GM06990 (cell line): ENCODE data around the gene ASB3.

Experiments
- DNase-seq: peaks from one replicate; pipeline ENCODE4 v3.0.0-alpha.2; 2011; ENCODE audit not compliant: insufficient read length; ENCODE audit errors: extremely low read depth
- H3K27me3 ChIP-seq: replicated peaks from 2 replicates; pipeline ENCODE4 v1.6.0; 2011; ENCODE audit warnings: low read length; ENCODE audit not compliant: control insufficient read depth, insufficient read depth
- H3K36me3 ChIP-seq: 2 replicates; pipeline ENCODE4 v1.5.1; 2011; ENCODE audit warnings: low read length; ENCODE audit not compliant: control insufficient read depth, insufficient read depth
- H3K4me3 ChIP-seq: replicated peaks from 2 replicates; pipeline ENCODE4 v1.5.1; 2011; ENCODE audit warnings: low read depth, mild to moderate bottlenecking, control low read depth, low read length
- TF ChIP-seq, protein P1 (sequence below): IDR thresholded peaks from 2 replicates; pipeline ENCODE4 v1.5.1; 2011; ENCODE audit warnings: low read length, control low read depth, mild to moderate bottlenecking, inconsistent platforms; ENCODE audit not compliant: insufficient read depth, poor library complexity, severe bottlenecking

The ASB3 gene

DNA sequence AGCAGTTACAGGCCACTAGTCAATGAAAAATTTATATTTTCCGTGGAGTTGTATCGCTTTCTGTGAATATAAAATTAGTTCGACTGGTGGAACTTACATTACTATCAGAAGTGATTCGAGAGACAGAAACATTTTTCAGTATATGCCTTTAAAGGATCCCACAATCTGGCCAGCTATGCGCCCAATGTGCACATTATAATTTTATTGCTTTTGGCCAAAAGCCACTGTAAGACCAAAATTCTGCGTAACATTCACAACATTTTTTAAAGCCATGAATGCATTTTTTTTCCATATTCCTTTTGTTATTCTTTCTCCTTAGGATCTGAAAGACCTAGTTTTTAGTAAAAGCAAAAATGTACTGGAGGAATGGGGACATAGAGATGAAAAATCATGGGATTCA is 150.2 kb downstream of the ASB3 start:
- no peak for DNase-seq
- TF ChIP-seq, protein P1, sequence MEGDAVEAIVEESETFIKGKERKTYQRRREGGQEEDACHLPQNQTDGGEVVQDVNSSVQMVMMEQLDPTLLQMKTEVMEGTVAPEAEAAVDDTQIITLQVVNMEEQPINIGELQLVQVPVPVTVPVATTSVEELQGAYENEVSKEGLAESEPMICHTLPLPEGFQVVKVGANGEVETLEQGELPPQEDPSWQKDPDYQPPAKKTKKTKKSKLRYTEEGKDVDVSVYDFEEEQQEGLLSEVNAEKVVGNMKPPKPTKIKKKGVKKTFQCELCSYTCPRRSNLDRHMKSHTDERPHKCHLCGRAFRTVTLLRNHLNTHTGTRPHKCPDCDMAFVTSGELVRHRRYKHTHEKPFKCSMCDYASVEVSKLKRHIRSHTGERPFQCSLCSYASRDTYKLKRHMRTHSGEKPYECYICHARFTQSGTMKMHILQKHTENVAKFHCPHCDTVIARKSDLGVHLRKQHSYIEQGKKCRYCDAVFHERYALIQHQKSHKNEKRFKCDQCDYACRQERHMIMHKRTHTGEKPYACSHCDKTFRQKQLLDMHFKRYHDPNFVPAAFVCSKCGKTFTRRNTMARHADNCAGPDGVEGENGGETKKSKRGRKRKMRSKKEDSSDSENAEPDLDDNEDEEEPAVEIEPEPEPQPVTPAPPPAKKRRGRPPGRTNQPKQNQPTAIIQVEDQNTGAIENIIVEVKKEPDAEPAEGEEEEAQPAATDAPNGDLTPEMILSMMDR, result no peak
- Histone ChIP-seq H3K36me3 (no peaks in the 10 kb centered on the region), H3K27me3 (no peaks in the 10 kb centered on the region), H3K4me3 (no peak overlapping the region)

DNA sequence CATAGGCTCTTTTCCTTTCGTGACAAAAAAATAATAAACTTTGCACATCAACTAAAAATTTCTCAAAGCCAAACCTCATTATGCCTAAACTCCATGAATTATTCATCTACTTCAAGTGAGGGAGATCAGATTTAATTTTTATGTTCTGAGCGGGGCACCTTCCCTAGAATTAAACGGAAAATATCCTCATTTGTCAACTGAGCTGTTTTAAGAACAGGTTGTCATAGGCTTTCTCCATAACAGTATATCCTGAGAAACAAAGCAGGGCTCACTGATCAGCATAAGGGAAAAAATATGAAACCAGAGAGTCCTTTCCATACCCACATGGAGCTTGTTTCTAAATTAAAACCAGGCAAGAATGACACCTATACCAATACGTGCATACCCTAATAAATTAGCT is 150.6 kb downstream of the ASB3 start:
- no peaks in the 10 kb centered on the region for H3K36me3 ChIP-seq
- TF ChIP-seq, protein P1, result no peak
- no peak overlapping the region for H3K4me3 ChIP-seq
- H3K27me3 ChIP-seq, result no peaks in the 10 kb centered on the region
- DNase-seq, result no peak

DNA sequence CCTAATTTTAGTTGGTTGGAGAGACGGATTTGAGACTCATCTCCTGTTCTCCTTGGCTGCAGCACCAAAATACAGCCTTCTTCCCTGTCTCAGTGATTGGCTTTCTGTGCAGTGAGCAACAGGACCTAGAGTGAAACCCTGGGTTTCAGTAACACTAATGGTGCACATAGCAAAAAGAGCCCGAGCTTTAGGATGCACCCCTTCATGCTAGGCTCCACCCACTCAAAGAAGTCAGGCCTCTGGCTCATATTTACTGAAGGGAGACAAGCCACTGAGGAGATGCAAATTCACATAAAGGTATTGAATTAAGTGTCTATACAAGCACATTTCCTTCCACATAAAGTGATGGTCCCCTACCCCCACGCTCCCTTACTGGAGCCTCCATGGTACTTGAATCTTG is 151.1 kb downstream of the ASB3 start:
- Histone ChIP-seq H3K27me3 (no peaks in the 10 kb centered on the region), H3K4me3 (no peak overlapping the region), H3K36me3 (no peaks in the 10 kb centered on the region)
- DNase-seq, result no peak
- TF ChIP-seq, protein P1, result no peak

DNA sequence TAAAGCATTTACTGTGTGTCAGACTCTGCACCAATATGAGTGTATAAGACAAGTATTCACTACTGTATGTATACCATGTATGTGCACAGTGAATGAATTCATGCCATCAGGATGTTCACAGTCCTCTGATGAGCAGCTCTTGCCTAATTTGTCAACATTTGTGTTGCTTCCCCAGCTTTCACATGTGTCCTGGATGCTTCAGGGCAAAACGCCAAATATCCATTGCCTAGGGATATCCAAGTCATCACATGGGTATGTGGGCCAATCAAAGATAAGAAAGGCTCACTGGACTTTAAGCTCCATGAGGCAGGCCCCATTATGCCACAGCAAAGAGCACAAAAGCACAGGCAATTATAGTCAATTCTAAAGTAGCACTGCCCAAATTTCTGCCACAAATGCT is 153.3 kb downstream of the ASB3 start:
- TF ChIP-seq, protein P1, result no peak
- H3K27me3 ChIP-seq, result no peaks in the 10 kb centered on the region
- DNase-seq, result no peak
- H3K36me3 ChIP-seq, result no peaks in the 10 kb centered on the region
- H3K4me3 ChIP-seq, result no peak overlapping the region

DNA sequence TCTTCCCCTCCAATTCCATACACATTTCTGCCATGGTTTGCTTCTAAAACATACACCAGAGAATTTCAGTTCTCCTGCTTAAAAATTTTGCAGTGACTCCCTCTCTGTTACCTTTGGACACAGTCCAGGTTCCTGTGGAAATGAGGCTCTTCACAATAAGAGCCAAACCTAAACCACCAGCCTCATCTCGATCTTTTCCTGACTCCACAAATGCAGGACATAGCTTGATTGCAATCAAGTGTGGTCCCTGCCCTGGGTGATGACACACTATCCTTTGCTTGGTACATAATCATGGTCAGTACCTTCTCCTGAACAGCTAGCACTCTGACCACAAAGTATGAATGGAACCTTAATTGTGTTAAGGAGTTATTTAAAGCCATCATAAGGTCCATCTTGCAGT is 154.0 kb downstream of the ASB3 start:
- Histone ChIP-seq H3K4me3 (no peak overlapping the region), H3K27me3 (no peaks in the 10 kb centered on the region), H3K36me3 (no peaks in the 10 kb centered on the region)
- no peak for DNase-seq
- TF ChIP-seq, protein P1, result no peak

DNA sequence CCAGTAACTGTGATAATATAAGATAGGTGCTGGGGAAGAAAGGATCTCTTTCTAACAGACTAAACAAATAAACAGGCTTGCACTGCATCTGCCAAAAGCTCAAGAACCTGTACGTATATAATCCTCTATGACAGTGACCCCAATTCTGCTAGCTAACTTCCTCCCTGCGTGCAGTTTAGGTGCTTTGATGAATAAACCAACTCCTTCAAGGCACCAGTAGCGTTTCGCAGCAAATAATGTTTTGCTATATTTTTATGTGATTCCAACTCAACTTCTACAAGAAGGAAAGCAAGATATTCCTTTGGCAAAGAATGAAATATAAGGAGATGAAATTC is 154.7 kb downstream of the ASB3 start:
- Histone ChIP-seq H3K4me3 (no peak overlapping the region), H3K36me3 (no peaks in the 10 kb centered on the region), H3K27me3 (no peaks in the 10 kb centered on the region)
- TF ChIP-seq, protein P1, result no peak
- no peak for DNase-seq
